Stimulated activated CD8-positive, alpha-beta memory T cell treated with anti-CD3 and anti-CD28 coated beads, Interleukin-12 subunit alpha, Interleukin-12 subunit beta, amount 100 ng/mL, for 24 hours (primary cell): ENCODE measurements around the gene OR10G6.
"Not testable (repeated sequence)": the region's sequence is repeated elsewhere in the genome, so short reads cannot be mapped to it uniquely, and the experiment has no call there.

Experiments used
- DNase-seq: peaks from one replicate; pipeline ENCODE4 v3.0.0-alpha.2; 2020; ENCODE audit errors: extremely low read depth

The OR10G6 gene

GRCh38 chr11:123995119-123995518 is at the start of gene OR10G6:
Gene OR10G6 (minus strand): TSS chr11:123995161. CDS start chr11:123995161, 0 bp downstream.
- DNase-seq, result no peak

GRCh38 chr11:124043420-124043819 is 48.5 kb upstream of the OR10G6 start:
- DNase-seq, result no peak

- DNase-seq, result no peak
Measured at GRCh38 chr11:124041254-124041653, 46.3 kb upstream of the OR10G6 start, which contains the start of gene OR10G7. Gene OR10G7 (minus strand): TSS chr11:124041325. CDS start chr11:124039001, 2,324 bp downstream.

GRCh38 chr11:124039557-124039956 is 44.6 kb upstream of the OR10G6 start:
- no peak for DNase-seq

GRCh38 chr11:124036666-124037065 is 41.7 kb upstream of the OR10G6 start:
- no peak for DNase-seq

- DNase-seq, result no peak
Measured at GRCh38 chr11:124026498-124026897, 31.5 kb upstream of the OR10G6 start, which contains the start of gene OR10G8. Gene OR10G8 (plus strand): TSS chr11:124026798. CDS start chr11:124029623, 2,825 bp downstream.

- not testable (repeated sequence) for DNase-seq
Measured at GRCh38 chr11:124015837-124016236, 20.9 kb upstream of the OR10G6 start.

GRCh38 chr11:124012697-124013096 is 17.7 kb upstream of the OR10G6 start, which contains the start of gene OR10G4:
Gene OR10G4 (plus strand): TSS chr11:124012997. CDS start chr11:124015575, 2,578 bp downstream.
- no peak for DNase-seq

- DNase-seq, result no peak
Measured at GRCh38 chr11:123979311-123979710, 15.7 kb downstream of the OR10G6 start.

GRCh38 chr11:123977731-123978347 is 17.1 kb downstream of the OR10G6 start, which contains the start of gene OR10S1:
Gene OR10S1 (minus strand): TSS chr11:123977781. CDS start chr11:123977664, 117 bp downstream.
- no peak for DNase-seq

- no peak for DNase-seq
Measured at GRCh38 chr11:123976770-123977560, 18.0 kb downstream of the OR10G6 start.

- DNase-seq, result no peak
Measured at GRCh38 chr11:123973816-123974215, 21.1 kb downstream of the OR10G6 start.

- no peak for DNase-seq
Measured at GRCh38 chr11:123956752-123957151, 38.2 kb downstream of the OR10G6 start.

GRCh38 chr11:123945132-123945531 is 49.8 kb downstream of the OR10G6 start:
- DNase-seq, result no peak
